ENCODE measurements around the gene PLA2G4B.

- TF ChIP-seq EZH2 (IDR thresholded peaks at IDR 0.05; ENCODE audit: insufficient read depth, poor library complexity, severe bottlenecking) (no peak), EZH2phosphoT487 (IDR thresholded peaks at IDR 0.05; ENCODE audit: insufficient read depth, low read depth) (no peak)
Measured at GRCh38 chr15:41809526-41810220, 29.0 kb upstream of the PLA2G4B start.
